Memory B cell (primary cell): ENCODE results near the gene NISCH.

Experiments used
- ATAC-seq: fragments of 150-1000 bp; cut with Tn5 transposase; 2 replicates; pipeline ENCODE4 v1.10.0; 2021; ENCODE audit warnings: low read depth, mild to moderate bottlenecking, moderate library complexity
- DNase-seq, 2 donors: peaks; one replicate each; pipeline ENCODE4 v3.0.0; 2022; ENCODE audit warnings: low spot score in 2 of 2
- H3K27ac Mint-ChIP-seq: one replicate; pipeline ENCODE4 v1.8.0; 2022; ENCODE audit warnings: mild to moderate bottlenecking, moderate library complexity, mixed read lengths
- H3K27me3 Mint-ChIP-seq: one replicate; pipeline ENCODE4 v1.8.0; 2022; ENCODE audit warnings: mixed read lengths
- H3K36me3 Mint-ChIP-seq: one replicate; pipeline ENCODE4 v1.8.0; 2022; ENCODE audit warnings: mild to moderate bottlenecking, mixed read lengths
- H3K4me1 Mint-ChIP-seq: one replicate; pipeline ENCODE4 v1.8.0; 2022; ENCODE audit warnings: mixed read lengths
- H3K4me3 Mint-ChIP-seq: one replicate; pipeline ENCODE4 v1.8.0; 2022; ENCODE audit warnings: mild to moderate bottlenecking, moderate library complexity, mixed read lengths
- H3K9me3 Mint-ChIP-seq: one replicate; pipeline ENCODE4 v1.8.0; 2022; ENCODE audit warnings: mixed read lengths

Gene NISCH

DNA sequence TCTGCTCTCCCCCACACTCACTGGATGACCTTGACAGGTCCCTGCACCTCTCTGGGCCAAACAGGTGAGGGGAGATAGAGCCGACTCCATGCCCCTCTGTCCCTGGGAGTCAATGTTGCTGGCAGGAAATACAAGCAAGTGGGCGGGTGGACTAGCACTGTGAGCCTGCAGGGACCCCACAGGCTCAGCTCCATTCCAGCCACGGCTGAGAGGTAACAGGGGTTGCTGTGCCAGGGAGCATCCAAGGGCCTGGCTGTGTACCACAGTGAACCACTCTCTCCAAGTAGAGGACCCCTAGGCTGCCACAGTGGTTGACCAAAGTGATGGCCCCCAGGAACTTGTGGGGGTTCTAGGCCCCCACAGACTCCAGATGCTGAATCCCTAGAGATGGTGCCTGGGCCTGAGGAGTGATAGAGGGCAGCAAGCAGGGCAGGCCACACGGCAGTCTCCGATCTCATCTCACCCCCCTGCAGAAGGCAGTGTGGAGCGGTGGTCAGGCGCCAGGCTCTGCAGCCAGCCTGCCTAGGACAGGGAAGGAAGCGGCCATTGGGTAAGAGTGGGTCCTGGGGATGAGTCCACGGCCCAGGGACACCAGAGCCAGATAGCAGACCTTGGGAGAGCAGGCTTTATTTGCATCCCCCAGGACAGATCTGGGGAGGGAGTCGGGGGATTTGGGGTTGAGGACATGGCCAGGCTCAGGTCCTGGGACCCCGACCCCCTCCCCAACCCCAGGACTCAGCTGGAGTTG, 4.7 kb upstream of the NISCH start:
- DNase-seq = no peak
- no peak overlapping the region for H3K27ac Mint-ChIP-seq
- H3K9me3 Mint-ChIP-seq = no peaks in the 10 kb centered on the region
- no peaks in the 10 kb centered on the region for H3K36me3 Mint-ChIP-seq
- ATAC-seq = no peak
- no peak overlapping the region for H3K4me3 Mint-ChIP-seq
- H3K27me3 Mint-ChIP-seq = no peaks in the 10 kb centered on the region
- H3K4me1 Mint-ChIP-seq = peaks cover 18% of the 10 kb centered on the region

DNA sequence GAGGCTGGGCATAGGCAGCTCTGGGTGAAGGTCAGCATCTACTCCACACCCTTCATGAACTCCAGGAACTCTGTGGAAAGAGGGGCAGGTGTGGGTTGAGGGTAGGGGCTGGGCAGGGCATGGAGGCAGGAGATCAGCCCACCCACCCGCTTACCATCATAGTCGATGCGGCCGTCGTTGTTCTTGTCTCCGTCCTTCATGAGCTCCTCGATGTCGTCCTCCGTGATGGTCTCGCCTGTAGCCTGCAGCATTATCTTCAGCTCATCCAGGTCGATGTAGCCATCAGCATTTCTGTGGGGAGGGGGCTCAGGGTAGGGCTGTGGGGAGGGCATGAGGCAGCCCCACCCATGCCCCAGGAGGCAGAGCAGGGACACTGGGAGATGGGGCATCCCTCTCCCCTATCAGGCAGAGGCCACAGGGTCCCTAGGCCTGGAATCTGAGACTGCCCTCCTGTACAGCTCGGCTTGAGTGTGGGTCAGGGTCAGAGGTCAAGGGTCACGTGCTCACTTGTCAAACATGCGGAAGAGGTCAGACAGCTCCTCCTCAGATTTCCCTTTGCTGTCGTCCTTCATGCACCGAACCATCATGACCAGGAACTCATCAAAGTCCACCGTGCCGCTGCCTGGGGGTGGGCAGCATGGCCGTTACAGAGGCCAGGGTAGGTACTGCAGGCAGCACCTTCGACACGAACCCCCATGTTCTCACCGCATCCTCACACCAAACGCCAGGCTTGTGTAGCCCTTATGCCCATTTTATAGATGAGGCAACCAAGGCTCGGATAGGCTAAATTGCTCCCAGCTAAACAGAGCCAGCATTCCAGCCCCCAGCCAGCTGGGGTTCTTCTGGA, 3.9 kb upstream of the NISCH start:
- H3K4me1 Mint-ChIP-seq = peaks cover 25% of the 10 kb centered on the region
- no peaks in the 10 kb centered on the region for H3K9me3 Mint-ChIP-seq
- DNase-seq (no peak), ATAC-seq (no peak)
- no peak overlapping the region for H3K4me3 Mint-ChIP-seq
- H3K27ac Mint-ChIP-seq = no peak overlapping the region
- no peaks in the 10 kb centered on the region for H3K36me3 Mint-ChIP-seq
- no peaks in the 10 kb centered on the region for H3K27me3 Mint-ChIP-seq

DNA sequence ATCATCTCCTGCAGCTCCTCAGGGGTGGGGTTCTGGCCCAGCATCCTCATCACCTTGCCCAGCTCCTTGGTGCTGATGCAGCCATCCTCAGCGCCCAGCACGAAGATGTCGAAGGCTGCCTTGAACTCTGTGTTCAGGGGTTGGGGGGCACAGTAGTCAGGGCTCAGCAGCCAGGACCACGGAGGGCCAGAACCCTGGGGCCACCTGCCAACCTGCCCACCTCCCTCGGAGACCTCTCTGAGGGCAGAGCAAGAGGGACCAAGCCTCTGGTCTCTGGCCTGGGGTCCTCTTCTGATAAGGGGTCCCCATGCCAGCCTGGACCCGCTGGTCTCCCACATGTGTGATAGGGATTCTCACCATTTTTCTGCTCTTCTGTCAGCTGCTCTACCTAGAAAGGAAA, 3.3 kb upstream of the NISCH start:
- Mint-ChIP-seq H3K27me3 (no peaks in the 10 kb centered on the region), H3K4me3 (no peak overlapping the region), H3K9me3 (no peaks in the 10 kb centered on the region), H3K36me3 (no peaks in the 10 kb centered on the region), H3K4me1 (peaks cover 28% of the 10 kb centered on the region), H3K27ac (no peak overlapping the region)
- no peak for DNase-seq
- ATAC-seq = no peak

DNA sequence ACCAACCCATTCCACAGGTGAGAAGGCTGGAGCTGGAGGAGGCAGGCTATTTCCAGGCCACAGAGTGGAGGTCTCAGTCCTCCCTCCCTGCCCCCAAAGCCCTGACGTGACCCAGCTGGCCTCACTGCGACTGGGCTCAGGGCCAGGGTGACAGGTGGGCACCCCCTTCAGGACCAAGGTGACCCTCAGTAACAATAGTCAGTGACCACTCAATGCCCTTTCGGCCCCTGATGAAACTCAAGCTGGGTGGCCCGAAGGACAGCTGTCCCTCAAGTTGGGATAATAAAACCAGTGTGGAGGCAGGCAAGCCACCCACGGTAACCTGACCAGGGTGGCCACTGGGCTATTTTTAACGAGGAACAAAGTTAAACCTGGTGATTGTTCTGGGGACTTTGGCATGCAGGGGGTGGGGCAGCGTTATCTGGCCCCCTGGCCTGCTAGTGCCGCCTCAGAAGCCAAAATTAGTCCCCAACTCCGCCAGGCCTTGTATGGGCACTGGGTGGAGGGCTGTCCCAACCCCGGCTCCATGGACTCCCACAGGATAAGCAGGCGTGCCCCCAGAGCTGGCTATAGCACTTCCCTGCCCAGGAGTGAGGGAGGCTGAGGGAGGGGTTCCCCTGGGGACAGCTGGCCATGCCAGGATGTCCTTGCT, 2.7 kb upstream of the NISCH start:
- H3K4me1 Mint-ChIP-seq = peaks cover 32% of the 10 kb centered on the region
- no peak overlapping the region for H3K27ac Mint-ChIP-seq
- no peaks in the 10 kb centered on the region for H3K27me3 Mint-ChIP-seq
- no peaks in the 10 kb centered on the region for H3K9me3 Mint-ChIP-seq
- H3K36me3 Mint-ChIP-seq = no peaks in the 10 kb centered on the region
- DNase-seq (no peak), ATAC-seq (no peak)
- H3K4me3 Mint-ChIP-seq = no peak overlapping the region

DNA sequence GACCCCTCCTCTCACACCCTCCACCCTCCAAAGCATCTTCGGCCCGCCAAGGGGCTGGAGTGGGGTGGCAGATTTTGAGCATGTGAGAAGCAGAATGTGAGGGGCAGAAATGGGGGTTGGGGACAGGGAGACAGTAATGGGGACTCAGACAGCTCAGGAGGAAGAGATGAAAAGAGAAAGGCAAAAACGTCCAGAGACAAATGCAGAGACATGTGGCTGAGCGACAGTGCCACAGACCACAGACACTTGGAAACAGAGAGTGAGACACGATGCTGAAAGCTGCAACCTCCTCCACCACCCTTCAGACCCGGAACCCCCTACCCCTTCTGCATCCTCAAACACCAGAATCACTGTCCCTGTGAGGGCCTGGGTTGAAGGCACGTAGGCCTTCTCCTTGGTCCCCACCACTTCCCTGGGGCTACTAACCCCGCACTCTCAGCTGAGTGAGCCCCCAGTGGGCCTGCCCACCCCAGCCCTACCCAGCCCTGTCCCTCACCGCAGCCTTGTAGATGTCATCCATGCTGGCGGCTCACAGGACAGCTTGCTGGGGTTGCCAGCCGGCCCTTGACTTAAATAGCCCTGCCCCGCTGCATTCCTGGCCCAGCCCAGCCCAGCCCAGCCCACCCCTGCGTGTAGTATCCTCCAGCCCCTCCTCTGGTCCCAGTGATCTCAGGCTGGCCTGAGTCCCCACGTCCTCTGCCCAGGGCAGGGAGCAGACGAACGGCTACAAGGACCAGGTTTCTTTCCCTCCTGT, 1.7 kb upstream of the NISCH start, which contains the start of gene TNNC1:
Gene TNNC1 (minus strand): TSS at position 546 of the 754 bp plus-strand sequence. CDS start 26 bp downstream, at position 520.
- Mint-ChIP-seq H3K27me3 (no peaks in the 10 kb centered on the region), H3K4me1 (peaks cover 32% of the 10 kb centered on the region), H3K36me3 (no peaks in the 10 kb centered on the region), H3K27ac (peak within 1 kb of the TSS; percentile 96), H3K9me3 (no peaks in the 10 kb centered on the region), H3K4me3 (peak within 1 kb of the TSS; percentile 94)
- DNase-seq = no peak
- no peak for ATAC-seq

DNA sequence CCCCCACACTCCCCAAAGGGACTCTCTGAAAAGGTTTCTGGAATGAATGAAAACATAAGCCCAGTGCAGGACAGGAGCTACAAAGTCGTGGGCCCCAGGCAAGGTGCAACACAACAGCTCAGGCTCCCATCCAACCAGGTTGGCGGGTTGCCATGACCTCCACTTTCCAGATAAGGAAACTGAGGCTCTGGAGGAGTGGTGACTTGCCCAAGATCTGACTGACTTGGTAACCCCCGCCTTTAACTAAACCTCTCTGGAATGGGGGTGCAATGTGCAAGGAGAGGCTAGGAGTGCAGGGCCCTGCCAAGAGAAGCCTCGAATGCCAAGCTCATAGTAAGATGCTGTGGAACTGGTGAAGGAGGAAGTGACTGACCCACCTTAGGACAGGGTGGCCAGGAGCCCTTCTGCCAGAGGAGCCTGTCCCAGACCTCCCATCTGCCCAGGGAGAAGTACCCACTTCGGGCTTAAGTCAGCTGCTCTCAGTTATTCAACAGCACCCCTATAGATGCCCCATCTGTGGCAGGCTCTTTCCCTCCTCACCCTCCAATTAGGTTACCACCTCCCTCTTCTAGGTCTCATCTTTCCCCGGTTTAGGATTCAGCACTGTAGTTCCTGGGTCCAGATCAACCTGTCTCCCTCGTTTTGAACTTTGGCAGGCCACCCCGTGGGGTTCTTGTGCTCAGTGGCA, 1.0 kb upstream of the NISCH start:
- Mint-ChIP-seq H3K27ac (peak overlapping the region; percentile 96), H3K36me3 (no peaks in the 10 kb centered on the region), H3K4me3 (peak overlapping the region; percentile 94), H3K9me3 (no peaks in the 10 kb centered on the region), H3K27me3 (no peaks in the 10 kb centered on the region), H3K4me1 (peaks cover 36% of the 10 kb centered on the region)
- ATAC-seq (no peak), DNase-seq (no peak)

DNA sequence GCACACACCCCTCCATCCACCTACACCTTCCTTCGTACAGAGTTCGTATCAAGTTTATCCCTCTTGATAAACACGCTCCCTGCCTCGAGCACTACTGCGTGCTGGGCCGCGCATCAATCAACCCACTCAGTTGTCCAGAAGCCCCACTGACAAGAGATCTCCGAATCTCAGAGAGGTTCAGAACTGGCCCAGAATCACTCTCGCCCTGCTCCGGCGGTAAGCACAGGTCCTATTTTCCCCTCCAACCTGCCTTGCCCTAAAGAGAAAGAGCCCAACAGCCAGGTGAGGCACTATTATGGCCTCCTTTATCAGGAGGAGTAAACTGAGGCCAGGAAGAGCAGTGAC, 494 bp upstream of the NISCH start:
- H3K4me1 Mint-ChIP-seq = peaks cover 36% of the 10 kb centered on the region
- ATAC-seq = peak; percentile 9
- no peak for DNase-seq
- peak overlapping the region; percentile 94 for H3K4me3 Mint-ChIP-seq
- H3K27ac Mint-ChIP-seq = peak overlapping the region; percentile 96
- H3K36me3 Mint-ChIP-seq = peaks cover 2% of the 10 kb centered on the region
- H3K27me3 Mint-ChIP-seq = no peaks in the 10 kb centered on the region
- H3K9me3 Mint-ChIP-seq = no peaks in the 10 kb centered on the region

DNA sequence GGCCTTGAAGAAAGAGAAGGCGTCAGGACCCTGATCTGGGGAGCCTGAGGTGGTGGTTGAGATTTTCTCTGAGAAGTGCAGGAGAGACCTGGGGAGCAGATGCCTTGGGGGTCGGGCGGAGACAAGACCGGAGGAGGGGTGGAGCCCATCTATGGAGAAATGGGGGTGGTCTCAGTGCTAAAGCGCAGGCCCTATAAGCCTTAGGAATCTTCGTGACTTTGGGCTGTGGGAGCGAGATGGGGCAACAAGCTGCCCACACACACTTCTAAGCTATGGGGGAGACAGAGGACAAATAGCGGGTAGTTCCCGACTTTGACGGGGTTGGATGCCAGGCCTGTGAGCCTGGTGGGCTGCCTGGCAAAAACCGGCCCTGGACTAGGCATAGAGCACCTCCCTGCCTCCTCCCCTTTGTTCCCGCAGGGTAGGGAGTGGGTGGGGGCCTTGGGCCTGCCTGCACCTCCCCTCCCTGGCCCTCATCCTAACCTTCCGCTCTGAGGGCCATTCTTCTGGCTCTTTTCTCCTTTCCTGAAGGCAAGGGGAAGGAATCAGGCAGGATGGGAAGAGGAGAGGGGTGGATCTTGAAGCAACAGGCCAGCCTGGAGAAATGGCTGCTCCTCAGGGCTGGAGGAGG, 880 bp downstream of the NISCH start:
- no peaks in the 10 kb centered on the region for H3K9me3 Mint-ChIP-seq
- peak overlapping the region; percentile 96 for H3K27ac Mint-ChIP-seq
- ATAC-seq (no peak), DNase-seq (no peak)
- H3K4me3 Mint-ChIP-seq = peak overlapping the region; percentile 94
- H3K27me3 Mint-ChIP-seq = no peaks in the 10 kb centered on the region
- H3K4me1 Mint-ChIP-seq = peaks cover 36% of the 10 kb centered on the region
- peaks cover 4% of the 10 kb centered on the region for H3K36me3 Mint-ChIP-seq

DNA sequence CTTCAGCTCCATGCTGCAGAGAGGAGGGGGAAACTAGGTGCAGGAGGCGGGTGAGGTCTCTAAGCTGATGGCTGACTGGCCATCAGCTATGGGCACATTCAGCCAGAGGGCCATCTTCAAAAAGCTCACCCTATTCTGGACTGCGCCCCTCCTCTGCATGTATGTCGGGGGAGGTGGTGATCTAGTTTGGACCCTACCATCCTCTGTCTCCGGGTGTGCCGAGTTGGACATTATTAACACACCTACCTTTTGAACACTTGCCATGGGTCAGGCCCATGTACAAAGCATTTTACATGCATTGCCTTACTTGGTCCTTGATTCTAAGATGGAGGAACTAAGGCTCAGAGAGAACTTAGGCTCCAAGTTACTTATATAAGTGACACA, 1.4 kb downstream of the NISCH start:
- Mint-ChIP-seq H3K27ac (peak overlapping the region; percentile 96), H3K36me3 (peaks cover 4% of the 10 kb centered on the region), H3K9me3 (no peaks in the 10 kb centered on the region), H3K4me3 (peak overlapping the region; percentile 94), H3K27me3 (no peaks in the 10 kb centered on the region), H3K4me1 (peaks cover 36% of the 10 kb centered on the region)
- DNase-seq (no peak), ATAC-seq (no peak)

DNA sequence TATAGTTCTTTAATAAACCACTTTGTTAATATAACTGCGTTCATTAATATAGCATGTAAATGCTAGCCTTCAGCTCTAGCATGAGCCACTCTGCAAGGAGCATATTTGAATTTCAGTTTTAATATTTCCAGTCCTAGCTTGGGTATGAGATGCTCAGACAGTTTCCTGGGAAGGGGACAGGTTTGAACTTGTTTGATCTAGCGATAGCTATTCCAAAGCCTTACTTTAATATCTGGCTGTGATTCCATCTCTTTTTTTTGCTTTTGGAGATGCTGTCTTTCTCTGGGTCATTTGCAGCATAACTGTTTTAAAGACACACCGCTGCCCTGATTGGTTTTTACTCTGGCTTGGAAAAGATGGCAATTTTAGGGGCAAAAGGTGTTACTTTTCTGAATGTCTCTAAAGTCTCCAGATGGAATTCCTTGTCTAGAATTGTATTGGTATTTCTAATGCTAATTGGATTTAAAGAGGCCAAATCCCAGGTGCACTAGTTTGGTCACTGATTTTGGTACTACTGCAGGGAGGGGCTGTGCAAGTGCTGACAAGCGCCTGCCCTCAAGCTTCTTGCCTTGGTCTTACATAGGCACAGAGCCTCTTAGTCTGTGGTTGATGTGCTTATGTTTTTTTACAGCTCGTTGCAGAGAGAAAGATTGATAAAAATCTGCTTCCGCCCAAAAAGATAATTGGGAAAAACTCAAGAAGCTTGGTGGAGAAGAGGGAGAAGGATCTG, 2.8 kb downstream of the NISCH start:
- H3K36me3 Mint-ChIP-seq = peaks cover 7% of the 10 kb centered on the region
- no peak overlapping the region for H3K27ac Mint-ChIP-seq
- no peaks in the 10 kb centered on the region for H3K27me3 Mint-ChIP-seq
- DNase-seq = no peak
- H3K4me3 Mint-ChIP-seq = no peak overlapping the region
- no peaks in the 10 kb centered on the region for H3K9me3 Mint-ChIP-seq
- H3K4me1 Mint-ChIP-seq = peaks cover 39% of the 10 kb centered on the region
- ATAC-seq = no peak

DNA sequence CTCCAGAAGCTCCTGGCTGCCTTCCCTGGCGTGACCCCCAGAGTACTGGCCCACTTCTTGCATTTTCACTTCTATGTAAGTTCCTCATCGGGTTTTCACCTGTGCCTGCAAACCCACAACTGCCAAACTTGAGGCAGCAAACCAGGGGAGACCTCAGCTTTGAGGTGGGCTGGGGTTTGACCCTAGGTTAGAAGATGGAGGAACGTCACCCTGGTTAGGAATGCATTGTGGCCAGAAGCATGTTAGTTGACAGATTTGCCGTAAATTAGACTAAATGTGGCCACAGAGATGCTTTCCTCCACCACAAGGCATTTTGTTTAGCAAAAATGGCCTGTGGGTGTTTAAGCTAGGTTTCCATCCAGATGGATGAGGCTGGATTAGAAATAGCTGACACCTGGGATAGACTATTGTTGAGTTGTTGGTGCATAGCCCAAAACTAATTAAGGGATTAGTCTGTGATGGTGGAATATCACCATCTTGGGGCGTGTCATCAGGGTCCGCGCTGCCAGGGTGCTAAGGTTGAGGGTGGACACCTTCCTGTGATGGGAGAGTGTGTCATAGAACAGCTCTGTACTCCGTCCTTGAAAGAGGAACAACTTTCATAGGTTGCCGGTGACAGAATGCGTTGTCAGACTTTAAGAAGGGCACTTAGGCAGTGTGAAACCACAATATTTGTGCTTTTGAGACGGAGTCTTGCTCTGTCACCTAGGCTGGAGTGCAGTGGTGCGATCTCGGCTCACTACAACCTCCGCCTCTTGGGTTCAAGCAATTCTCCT, 3.6 kb downstream of the NISCH start:
- H3K27ac Mint-ChIP-seq = peak overlapping the region; percentile 48
- H3K4me1 Mint-ChIP-seq = peaks cover 35% of the 10 kb centered on the region
- no peaks in the 10 kb centered on the region for H3K9me3 Mint-ChIP-seq
- H3K36me3 Mint-ChIP-seq = peaks cover 8% of the 10 kb centered on the region
- no peaks in the 10 kb centered on the region for H3K27me3 Mint-ChIP-seq
- no peak overlapping the region for H3K4me3 Mint-ChIP-seq
- DNase-seq = no peak
- ATAC-seq = peak; percentile 3

DNA sequence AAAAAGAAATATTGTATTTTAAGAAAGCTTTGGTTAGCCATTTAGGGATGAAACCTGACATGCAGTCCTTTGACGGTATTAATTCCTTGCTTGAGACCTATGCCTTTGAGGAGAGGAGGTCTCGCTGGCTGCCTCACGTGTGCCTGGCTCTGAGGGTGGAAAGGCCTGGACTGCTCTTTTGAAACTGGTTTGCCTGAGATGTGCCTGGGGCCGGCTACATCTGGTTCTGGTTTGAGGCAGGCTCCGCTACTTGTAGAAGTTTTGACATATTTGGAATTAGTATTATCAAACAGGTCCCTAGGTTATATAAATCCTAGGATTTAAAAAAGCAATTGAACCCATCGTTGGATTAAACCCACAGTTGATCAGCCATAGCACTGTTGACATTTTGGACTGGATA, 6.5 kb downstream of the NISCH start:
- Mint-ChIP-seq H3K9me3 (no peaks in the 10 kb centered on the region), H3K27ac (no peak overlapping the region), H3K27me3 (no peaks in the 10 kb centered on the region)

More for the DNA sequence above, 6.5 kb downstream of the NISCH start:
- no peak for DNase-seq
- Mint-ChIP-seq H3K36me3 (peaks cover 8% of the 10 kb centered on the region), H3K4me1 (peaks cover 15% of the 10 kb centered on the region), H3K4me3 (no peak overlapping the region)
- no peak for ATAC-seq
